H9 (cell line): Measurements from ENCODE around the gene STXBP1. TPM values are rescaled to one million over a fixed set of nuclear protein-coding genes. Genes with fewer than 3 reads are reported as not detected.

Experiments used
- DNase-seq: peaks from one replicate; pipeline ENCODE4 v3.0.0-alpha.2; 2017
- H2AFZ ChIP-seq: one replicate; pipeline ENCODE4 v1.6.1; 2013; ENCODE audit warnings: mild to moderate bottlenecking, low read length, control low read depth, moderate library complexity
- H2AK5ac ChIP-seq: 2 replicates; pipeline ENCODE4 v1.6.1; 2013; ENCODE audit warnings: low read length, control low read depth, mixed read lengths; ENCODE audit not compliant: insufficient read length
- H2BK120ac ChIP-seq: one replicate; pipeline ENCODE4 v1.6.1; 2013; ENCODE audit warnings: low read depth, mild to moderate bottlenecking, low read length, control low read depth, inconsistent platforms; ENCODE audit not compliant: poor library complexity, severe bottlenecking
- H2BK12ac ChIP-seq: 2 replicates; pipeline ENCODE4 v1.6.1; 2013; ENCODE audit warnings: low read length, control low read depth, mixed read lengths, low read depth; ENCODE audit not compliant: insufficient read length
- H2BK15ac ChIP-seq: 2 replicates; pipeline ENCODE4 v1.6.1; 2013; ENCODE audit warnings: low read depth, low read length, control low read depth
- H2BK20ac ChIP-seq: one replicate; pipeline ENCODE4 v1.6.1; 2013; ENCODE audit warnings: low read depth, mild to moderate bottlenecking, low read length, control low read depth, inconsistent platforms; ENCODE audit not compliant: poor library complexity, severe bottlenecking
- H2BK5ac ChIP-seq: 2 replicates; pipeline ENCODE4 v1.6.1; 2013; ENCODE audit warnings: low read length, control low read depth, mixed read lengths; ENCODE audit not compliant: insufficient read length
- H3K14ac ChIP-seq: 2 replicates; pipeline ENCODE4 v1.6.1; 2013; ENCODE audit warnings: low read length, control low read depth; ENCODE audit not compliant: insufficient read depth
- H3K18ac ChIP-seq: 2 replicates; pipeline ENCODE4 v1.6.1; 2013; ENCODE audit warnings: low read depth, mild to moderate bottlenecking, mixed read lengths, low read length, control low read depth; ENCODE audit not compliant: insufficient read length
- H3K23ac ChIP-seq: 2 replicates; pipeline ENCODE4 v1.6.1; 2013; ENCODE audit warnings: low read length, control low read depth, mixed read lengths, low read depth; ENCODE audit not compliant: insufficient read length
- H3K23me2 ChIP-seq: 2 replicates; pipeline ENCODE4 v1.6.1; 2013; ENCODE audit warnings: low read depth, mild to moderate bottlenecking, mixed read lengths, low read length, control low read depth; ENCODE audit not compliant: insufficient read length, poor library complexity, severe bottlenecking
- H3K27ac ChIP-seq: 2 replicates; pipeline ENCODE4 v1.5.1; 2013; ENCODE audit warnings: low read length, control low read depth, mixed read lengths, low read depth; ENCODE audit not compliant: insufficient read length
- H3K27me3 ChIP-seq: 2 replicates; pipeline ENCODE4 v1.6.1; 2013; ENCODE audit warnings: low read length, control low read depth, inconsistent platforms; ENCODE audit not compliant: insufficient read depth
- H3K4ac ChIP-seq: 2 replicates; pipeline ENCODE4 v1.6.1; 2013; ENCODE audit warnings: low read depth, mild to moderate bottlenecking, control low read depth, inconsistent platforms, low read length, moderate library complexity
- H3K4me1 ChIP-seq: 2 replicates; pipeline ENCODE4 v1.6.1; 2013; ENCODE audit warnings: low read length, control low read depth, inconsistent platforms; ENCODE audit not compliant: insufficient read depth
- H3K4me2 ChIP-seq: 2 replicates; pipeline ENCODE4 v1.6.1; 2013; ENCODE audit warnings: low read length, control low read depth, mixed read lengths; ENCODE audit not compliant: insufficient read length, insufficient read depth
- H3K56ac ChIP-seq: 2 replicates; pipeline ENCODE4 v1.6.1; 2013; ENCODE audit warnings: low read depth, mild to moderate bottlenecking, mixed read lengths, low read length, control low read depth; ENCODE audit not compliant: insufficient read length
- H3K79me1 ChIP-seq: 2 replicates; pipeline ENCODE4 v1.6.1; 2013; ENCODE audit warnings: low read depth, mild to moderate bottlenecking, moderate library complexity, low read length, control low read depth, inconsistent platforms; ENCODE audit not compliant: insufficient read depth, poor library complexity, severe bottlenecking
- H3K79me2 ChIP-seq: 2 replicates; pipeline ENCODE4 v1.6.1; 2013; ENCODE audit warnings: low read length, control low read depth, inconsistent platforms; ENCODE audit not compliant: insufficient read depth
- H3K9ac ChIP-seq: 2 replicates; pipeline ENCODE4 v1.6.1; 2013; ENCODE audit warnings: low read length, control low read depth, mixed read lengths; ENCODE audit not compliant: insufficient read length; ENCODE audit errors: extremely low read depth
- H3K9me3 ChIP-seq: one replicate; pipeline ENCODE4 v1.6.1; 2013; ENCODE audit warnings: low read depth, low read length, inconsistent platforms; ENCODE audit not compliant: control insufficient read depth
- H3T11ph ChIP-seq: one replicate; pipeline ENCODE4 v1.6.1; 2013; ENCODE audit warnings: mild to moderate bottlenecking, low read length, control low read depth, inconsistent platforms
- H4K20me1 ChIP-seq: one replicate; pipeline ENCODE4 v1.6.1; 2013; ENCODE audit not compliant: control insufficient read depth, insufficient read length, insufficient read depth
- H4K5ac ChIP-seq: 2 replicates; pipeline ENCODE4 v1.6.1; 2013; ENCODE audit warnings: low read depth, mild to moderate bottlenecking, mixed read lengths, low read length, control low read depth; ENCODE audit not compliant: insufficient read length
- H4K8ac ChIP-seq: replicated peaks from 2 replicates; pipeline ENCODE4 v1.6.1; 2013; ENCODE audit warnings: low read length, control low read depth, mixed read lengths, low read depth; ENCODE audit not compliant: insufficient read length
- H4K91ac ChIP-seq: 2 replicates; pipeline ENCODE4 v1.6.1; 2013; ENCODE audit warnings: low read depth, mild to moderate bottlenecking, moderate library complexity, mixed read lengths, low read length, control low read depth; ENCODE audit not compliant: insufficient read length
- H3K27ac Mint-ChIP-seq, 3 experiments: 2 replicates in 2 of 3; 3 replicates in 1 of 3; pipeline ENCODE4 v1.8.0; 2020 to 2021; ENCODE audit warnings: mixed read lengths in 3 of 3, mild to moderate bottlenecking in 1 of 3, moderate library complexity in 1 of 3
- H3K27me3 Mint-ChIP-seq: 2 replicates; pipeline ENCODE4 v1.8.0; 2021; ENCODE audit warnings: low read depth, mild to moderate bottlenecking, moderate library complexity, mixed read lengths
- H3K36me3 Mint-ChIP-seq, 3 experiments: 2 replicates in 2 of 3; 3 replicates in 1 of 3; pipeline ENCODE4 v1.8.0; 2020 to 2021; ENCODE audit warnings: low read depth in 3 of 3, mixed read lengths in 3 of 3; ENCODE audit not compliant: insufficient read depth in 1 of 3
- H3K4me1 Mint-ChIP-seq, 2 experiments: 2 replicates each; pipeline ENCODE4 v1.8.0; 2020; ENCODE audit warnings: mixed read lengths in 2 of 2
- H3K4me3 Mint-ChIP-seq, 2 experiments: 2 replicates in 1 of 2; 3 replicates in 1 of 2; pipeline ENCODE4 v1.8.0; 2020 to 2021; ENCODE audit warnings: mild to moderate bottlenecking in 2 of 2, mixed read lengths in 2 of 2, moderate library complexity in 1 of 2
- H3K9me3 Mint-ChIP-seq, 2 experiments: 2 replicates in 1 of 2; 3 replicates in 1 of 2; pipeline ENCODE4 v1.8.0; 2020; ENCODE audit warnings: mild to moderate bottlenecking in 2 of 2, mixed read lengths in 2 of 2, moderate library complexity in 1 of 2
- CTCF ChIP-seq: fragments of 200-600 bp; sonication (generic); conservative IDR thresholded peaks from 3 replicates; pipeline ENCODE4 v1.8.0; 2021; ENCODE audit warnings: antibody characterized with exemption, mild to moderate bottlenecking
- WGBS: extraction: QIAGEN DNeasy Blood & Tissue Kit; methylation state at CpG from one replicate; pipeline ENCODE4 v1.1.7; 2013; ENCODE audit warnings: missing lambda C conversion rate, low lambda C conversion rate, mixed read lengths; ENCODE audit not compliant: insufficient read length; ENCODE audit errors: extremely low coverage; 5-methylcytosine and 5-hydroxymethylcytosine counted together
- total RNA-seq: library from RNA; stranded (reverse); gene quantifications from 2 replicates; pipeline ENCODE4 v1.2.1, GENCODE V29; 2021

The STXBP1 gene
- total RNA-seq, 1 experiment from 2014 or later: 22.3 TPM

DNA sequence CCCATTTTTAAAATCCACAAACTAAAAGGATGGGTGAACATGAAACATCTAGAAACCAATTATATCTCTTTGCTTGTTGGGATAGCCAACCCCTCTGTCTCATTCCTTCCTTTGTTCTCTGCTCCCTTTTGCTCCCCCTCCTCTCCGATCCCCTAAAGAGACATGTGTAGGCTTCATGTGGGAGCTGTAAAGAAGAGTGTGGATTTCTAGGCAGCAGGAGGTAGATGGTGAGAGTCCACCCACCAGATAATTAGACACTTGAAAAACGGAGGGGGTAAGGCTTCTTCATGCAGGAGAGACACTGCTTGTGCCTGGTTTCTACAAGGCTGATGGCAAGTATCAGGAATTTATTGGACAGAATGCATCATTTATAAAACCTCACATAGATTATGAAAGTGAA, 67.4 kb downstream of the STXBP1 start:
- Histone ChIP-seq H3K18ac (no peak overlapping the region), H3K4me1 (no peaks in the 10 kb centered on the region), H3K9me3 (no peaks in the 10 kb centered on the region), H2AK5ac (no peak overlapping the region), H4K91ac (no peak overlapping the region), H3K4me2 (no peak overlapping the region), H2BK15ac (no peak overlapping the region), H3K23me2 (no peaks in the 10 kb centered on the region), H3K23ac (no peak overlapping the region), H3K4ac (no peak overlapping the region), H4K8ac (no peak overlapping the region), H2AFZ (no peak overlapping the region), H3K56ac (no peak overlapping the region), H3K27me3 (no peaks in the 10 kb centered on the region), H3K9ac (no peak overlapping the region), H2BK120ac (no peak overlapping the region), H3K79me2 (no peaks in the 10 kb centered on the region), H2BK5ac (no peak overlapping the region), H3K79me1 (no peaks in the 10 kb centered on the region), H2BK12ac (no peak overlapping the region), H3K27ac (no peak overlapping the region), H2BK20ac (no peak overlapping the region), H3T11ph (no peak overlapping the region), H4K20me1 (no peaks in the 10 kb centered on the region), H3K14ac (no peak overlapping the region), H4K5ac (no peak overlapping the region)
- no peak for DNase-seq
- Mint-ChIP-seq H3K9me3 (no peaks in the 10 kb centered on the region), H3K36me3 (peaks cover 23 to 55% (median 26%) of the 10 kb centered on the region in 3 experiments; a peak in 6 of 7 replicates), H3K4me3 (no peak overlapping the region), H3K27ac (no peak overlapping the region), H3K4me1 (no peaks in the 10 kb centered on the region), H3K27me3 (no peaks in the 10 kb centered on the region)
- no CpG with 5 or more reads among the region's 2 CpGs for WGBS
- no peak for TF ChIP-seq CTCF
